Immature natural killer cell (primary cell): Measurements from ENCODE around the gene NLRC5. TPM values are rescaled to one million over a fixed set of nuclear protein-coding genes. Genes with fewer than 3 reads are reported as not detected.

Source experiments
- DNase-seq, 3 donors: peaks; one replicate each; pipeline ENCODE4 v3.0.0; 2022; ENCODE audit warnings: mixed read lengths in 1 of 3
- H3K27ac Mint-ChIP-seq, 6 donors: one replicate each; pipeline ENCODE4 v1.8.0; 2020; ENCODE audit warnings: mixed read lengths in 6 of 6, mild to moderate bottlenecking in 5 of 6, inconsistent platforms in 4 of 6, moderate library complexity in 3 of 6
- H3K27me3 Mint-ChIP-seq, 3 donors: one replicate each; pipeline ENCODE4 v1.8.0; 2020 to 2021; ENCODE audit warnings: low read depth in 3 of 3, mild to moderate bottlenecking in 3 of 3, mixed read lengths in 3 of 3, moderate library complexity in 3 of 3, inconsistent platforms in 1 of 3
- H3K36me3 Mint-ChIP-seq, 3 donors: one replicate each; pipeline ENCODE4 v1.8.0; 2020; ENCODE audit warnings: mixed read lengths in 3 of 3, inconsistent platforms in 2 of 3, mild to moderate bottlenecking in 2 of 3
- H3K4me1 Mint-ChIP-seq, 2 donors: one replicate each; pipeline ENCODE4 v1.8.0; 2020; ENCODE audit warnings: inconsistent platforms in 2 of 2, mild to moderate bottlenecking in 2 of 2, mixed read lengths in 2 of 2, moderate library complexity in 1 of 2
- H3K4me3 Mint-ChIP-seq, 5 donors: one replicate each; pipeline ENCODE4 v1.8.0; 2020; ENCODE audit warnings: mild to moderate bottlenecking in 5 of 5, mixed read lengths in 5 of 5, inconsistent platforms in 3 of 5, moderate library complexity in 3 of 5
- H3K9me3 Mint-ChIP-seq, 6 donors: one replicate each; pipeline ENCODE4 v1.8.0; 2020; ENCODE audit warnings: mild to moderate bottlenecking in 6 of 6, mixed read lengths in 6 of 6, inconsistent platforms in 4 of 6, moderate library complexity in 3 of 6
- polyA plus RNA-seq, 3 donors: library from polyadenylated mRNA; unstranded; fragments of 300-500 nt; fragmentation: Illumina TruSeq; gene quantifications; one replicate each; pipeline ENCODE4 v1.2.3, GENCODE V29; 2021

The NLRC5 gene
- polyA plus RNA-seq, 3 donors from 2014 or later, result 18.2 to 151 (median 32.8) TPM

DNA sequence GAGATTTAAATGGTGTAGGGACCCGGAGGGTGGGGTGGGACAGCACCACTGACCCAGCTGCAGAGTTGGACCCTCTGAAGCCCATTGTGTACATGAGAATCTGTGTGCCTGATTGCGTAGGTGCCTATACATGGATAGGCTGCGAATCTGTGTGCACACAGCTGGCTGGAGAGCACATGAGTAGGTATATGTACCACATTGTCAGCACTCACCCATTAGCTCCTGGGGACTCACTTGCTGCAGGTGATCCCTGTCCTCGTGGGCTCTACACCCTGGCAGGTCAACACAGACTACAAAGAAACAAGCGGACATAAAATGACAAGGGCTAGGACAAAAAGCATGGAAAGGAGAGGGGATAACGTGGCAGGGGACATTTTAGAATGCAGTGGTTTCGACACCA, 38.9 kb upstream of the NLRC5 start:
- Mint-ChIP-seq H3K36me3 (peaks cover 0 to 3% (median 3%) of the 10 kb centered on the region in 3 donors), H3K4me1 (peaks cover 13 to 15% of the 10 kb centered on the region in 2 donors), H3K4me3 (no peak overlapping the region), H3K27ac (peak overlapping the region in 2 of 6 donors; percentile 6 to 11), H3K27me3 (no peaks in the 10 kb centered on the region), H3K9me3 (no peaks in the 10 kb centered on the region)
- DNase-seq, result no peak

DNA sequence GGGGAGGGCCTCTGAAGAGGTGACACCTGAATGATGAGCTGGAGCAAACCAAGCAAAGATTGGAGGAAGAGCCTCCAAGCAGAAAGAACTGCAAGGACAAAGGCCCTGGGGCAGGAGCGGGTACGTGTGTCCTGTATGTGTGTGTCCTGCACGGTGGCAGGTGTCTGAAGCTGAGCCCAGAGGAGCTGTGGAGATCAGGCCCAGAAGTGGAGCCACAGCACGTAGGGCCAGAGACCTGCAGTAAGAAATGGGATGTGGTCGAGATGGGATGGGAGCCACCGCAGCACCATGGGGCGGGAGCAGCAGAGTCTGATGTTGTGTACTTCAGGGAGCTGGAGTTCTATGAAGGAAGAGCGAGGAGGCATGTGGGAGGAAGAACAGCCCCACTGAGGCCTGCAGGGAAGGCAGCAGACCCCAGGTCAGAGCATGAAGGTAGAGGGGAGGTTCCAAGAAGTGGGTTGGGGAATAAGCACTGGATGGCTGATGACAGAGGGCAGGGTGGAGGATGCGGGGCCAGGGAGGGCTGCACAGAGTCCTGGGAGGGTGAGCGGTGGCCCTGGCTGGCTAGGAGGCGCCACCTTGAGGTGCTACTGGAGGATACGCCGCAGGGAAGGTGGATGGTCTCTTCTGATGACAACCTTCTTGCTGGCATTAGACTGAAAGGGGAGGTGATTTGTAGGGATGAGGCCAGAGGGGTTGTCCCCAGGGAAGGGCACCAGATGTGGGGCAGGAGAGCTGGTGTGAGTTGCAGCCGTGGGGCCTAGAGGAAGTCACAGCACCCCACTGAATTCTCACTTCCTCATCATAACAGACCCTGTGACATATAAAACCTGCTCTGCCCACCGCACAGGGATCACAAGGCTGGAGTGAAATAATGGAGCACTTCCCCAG, 38.2 kb upstream of the NLRC5 start:
- peak in 2 of 3 donors; percentile 21 to 31 for DNase-seq
- no peaks in the 10 kb centered on the region for H3K27me3 Mint-ChIP-seq
- H3K27ac Mint-ChIP-seq, result peak overlapping the region in 2 of 6 donors; percentile 6 to 53
- no peak overlapping the region for H3K4me3 Mint-ChIP-seq
- H3K9me3 Mint-ChIP-seq, result no peaks in the 10 kb centered on the region
- peaks cover 13 to 15% of the 10 kb centered on the region in 2 donors for H3K4me1 Mint-ChIP-seq
- peaks cover 0 to 3% (median 3%) of the 10 kb centered on the region in 3 donors for H3K36me3 Mint-ChIP-seq

DNA sequence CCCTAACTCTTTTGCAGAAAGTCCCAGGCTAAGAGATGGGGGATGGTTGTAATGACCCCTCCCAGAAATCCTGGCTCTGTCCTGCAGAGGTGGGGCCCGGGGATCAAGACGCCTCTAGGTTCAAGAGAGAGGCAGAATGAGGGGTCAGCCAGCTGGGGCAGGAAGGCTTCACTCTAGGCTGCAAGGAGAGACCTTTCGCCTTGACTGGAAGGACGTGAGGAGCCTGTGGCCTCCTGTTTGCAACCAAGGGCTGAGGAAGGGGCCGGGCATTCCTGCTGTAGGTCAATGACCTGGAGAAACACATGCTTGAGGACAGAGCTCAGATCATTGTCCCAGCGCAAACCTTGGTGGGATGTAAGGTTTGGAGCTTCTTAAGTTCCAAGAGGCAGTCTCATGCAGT, 36.4 kb upstream of the NLRC5 start:
- no peaks in the 10 kb centered on the region for H3K27me3 Mint-ChIP-seq
- H3K9me3 Mint-ChIP-seq, result no peaks in the 10 kb centered on the region
- DNase-seq, result no peak
- no peak overlapping the region for H3K27ac Mint-ChIP-seq
- peaks cover 0 to 3% (median 3%) of the 10 kb centered on the region in 3 donors for H3K36me3 Mint-ChIP-seq
- H3K4me1 Mint-ChIP-seq, result peaks cover 12 to 13% of the 10 kb centered on the region in 2 donors
- H3K4me3 Mint-ChIP-seq, result no peak overlapping the region

DNA sequence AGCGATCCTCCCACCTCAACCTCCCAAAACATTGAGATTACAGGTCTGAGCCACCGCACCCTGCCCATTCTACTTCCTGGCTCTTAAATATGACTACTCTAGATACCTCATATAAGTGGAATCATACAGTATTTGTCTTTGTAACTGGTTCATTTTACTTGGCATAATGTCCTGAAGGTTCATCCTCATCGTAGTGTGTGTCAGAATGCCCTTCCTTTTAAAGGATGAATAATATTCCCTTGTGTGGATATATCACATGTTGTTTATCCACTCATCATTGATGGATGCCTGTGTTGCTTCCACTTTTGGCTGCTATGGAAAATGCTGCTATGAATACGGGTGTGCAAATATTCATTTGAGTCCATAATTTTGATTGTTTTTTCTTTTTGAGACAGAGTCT, 33.3 kb upstream of the NLRC5 start:
- no peaks in the 10 kb centered on the region for H3K36me3 Mint-ChIP-seq
- H3K27ac Mint-ChIP-seq, result no peak overlapping the region
- DNase-seq, result no peak
- no peaks in the 10 kb centered on the region for H3K27me3 Mint-ChIP-seq
- H3K4me1 Mint-ChIP-seq, result peaks cover 5% of the 10 kb centered on the region in 2 donors
- no peak overlapping the region for H3K4me3 Mint-ChIP-seq
- no peaks in the 10 kb centered on the region for H3K9me3 Mint-ChIP-seq

DNA sequence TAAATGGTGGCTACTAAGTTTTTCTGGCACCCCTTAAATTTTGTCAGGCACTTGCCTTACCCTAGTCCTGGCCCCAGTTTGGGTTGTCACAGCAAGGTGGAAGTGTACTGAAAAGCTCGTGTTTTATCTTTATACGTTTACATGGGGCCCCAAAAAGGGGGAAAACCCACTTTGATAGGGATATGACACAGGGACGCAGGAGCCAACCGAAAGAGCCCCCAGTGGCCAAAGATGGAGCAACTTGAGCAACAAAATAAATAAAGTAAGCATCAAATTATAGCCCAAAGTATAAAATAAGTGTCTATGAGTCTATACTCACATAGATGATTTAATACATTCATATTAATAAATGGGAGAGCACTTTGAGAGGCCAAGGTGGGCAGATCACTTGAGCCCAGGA, 32.6 kb upstream of the NLRC5 start:
- DNase-seq, result no peak
- Mint-ChIP-seq H3K4me3 (no peak overlapping the region), H3K27me3 (no peaks in the 10 kb centered on the region), H3K36me3 (no peaks in the 10 kb centered on the region), H3K9me3 (no peaks in the 10 kb centered on the region), H3K27ac (no peak overlapping the region), H3K4me1 (no peaks in the 10 kb centered on the region)

DNA sequence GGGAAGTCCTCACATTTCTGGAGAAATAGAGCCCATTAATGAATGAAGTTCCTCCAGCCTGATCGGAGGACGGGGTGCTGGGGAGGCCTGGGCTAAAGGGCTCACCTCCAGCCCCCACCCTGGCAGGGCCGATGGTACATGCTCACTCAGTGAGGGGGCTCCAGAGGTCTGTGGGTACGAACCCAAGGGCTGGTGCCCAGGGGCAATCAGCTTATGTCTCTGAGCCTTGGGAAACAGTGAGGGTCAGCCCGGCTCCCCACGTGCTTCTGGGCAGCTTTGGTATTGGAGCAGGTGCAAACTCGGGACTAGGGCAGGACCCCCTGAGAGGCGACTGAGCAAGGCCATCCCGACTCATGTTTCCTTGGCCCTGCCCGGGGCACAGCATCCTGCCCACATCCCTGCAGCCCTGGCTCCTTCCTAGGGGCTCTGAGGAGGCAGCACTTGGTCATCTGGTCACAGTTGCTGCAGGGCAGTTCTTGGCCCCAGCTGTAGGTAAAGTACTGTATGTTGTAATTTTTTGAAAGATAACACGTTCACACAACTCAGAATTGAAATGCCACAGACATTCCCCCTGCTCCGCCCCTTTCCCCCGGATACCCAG, 28.6 kb upstream of the NLRC5 start:
- DNase-seq, result no peak
- no peaks in the 10 kb centered on the region for H3K9me3 Mint-ChIP-seq
- H3K27ac Mint-ChIP-seq, result no peak overlapping the region
- H3K36me3 Mint-ChIP-seq, result no peaks in the 10 kb centered on the region
- H3K27me3 Mint-ChIP-seq, result peaks cover 0 to 1% (median 0%) of the 10 kb centered on the region in 3 donors
- H3K4me1 Mint-ChIP-seq, result peaks cover 16% of the 10 kb centered on the region in 2 donors
- no peak overlapping the region for H3K4me3 Mint-ChIP-seq

DNA sequence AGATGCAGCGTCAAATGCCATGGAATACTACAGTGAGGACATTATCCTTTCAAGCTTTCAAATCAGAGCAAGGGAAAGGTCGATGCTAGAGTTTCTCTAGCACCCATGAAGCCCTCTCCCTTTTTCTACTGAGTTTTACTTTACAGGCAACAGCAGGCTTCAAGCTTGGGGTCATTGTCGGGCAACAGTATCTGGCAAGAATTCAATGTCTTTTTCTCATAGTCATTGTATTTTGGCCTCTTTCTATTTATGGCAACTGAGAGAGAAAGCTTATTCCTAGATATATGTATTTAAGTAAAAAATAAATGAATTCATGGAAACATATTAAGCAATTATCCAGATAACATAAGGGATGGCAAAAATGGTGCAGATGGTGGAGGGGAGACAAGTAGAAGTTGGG, 28.0 kb upstream of the NLRC5 start:
- no peaks in the 10 kb centered on the region for H3K9me3 Mint-ChIP-seq
- no peak overlapping the region for H3K27ac Mint-ChIP-seq
- H3K4me3 Mint-ChIP-seq, result no peak overlapping the region
- peaks cover 20 to 21% of the 10 kb centered on the region in 2 donors for H3K4me1 Mint-ChIP-seq
- no peak for DNase-seq
- H3K36me3 Mint-ChIP-seq, result no peaks in the 10 kb centered on the region
- H3K27me3 Mint-ChIP-seq, result peaks cover 0 to 1% (median 0%) of the 10 kb centered on the region in 3 donors

DNA sequence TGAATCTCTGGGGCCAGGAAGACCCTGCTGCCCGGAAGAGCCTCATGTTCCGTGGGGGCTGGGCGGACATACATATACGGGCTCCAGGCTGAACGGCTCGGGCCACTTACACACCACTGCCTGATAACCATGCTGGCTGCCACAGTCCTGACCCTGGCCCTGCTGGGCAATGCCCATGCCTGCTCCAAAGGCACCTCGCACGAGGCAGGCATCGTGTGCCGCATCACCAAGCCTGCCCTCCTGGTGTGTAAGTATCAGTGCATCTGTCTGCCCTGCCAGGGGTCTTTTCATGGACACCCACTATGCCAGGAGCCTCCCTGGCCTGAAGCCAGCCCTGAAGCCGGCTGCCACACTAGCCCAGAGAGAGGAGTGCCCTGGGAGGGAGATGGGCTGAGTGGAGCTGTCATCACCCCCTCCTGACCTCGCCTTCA, 27.5 kb upstream of the NLRC5 start, which contains the start of gene CETP:
CETP (plus strand) TSS at position 100 of the 431 bp plus-strand sequence; CDS start at position 130, 30 bp downstream.
- no peak within 1 kb of the TSS for H3K4me3 Mint-ChIP-seq

DNA sequence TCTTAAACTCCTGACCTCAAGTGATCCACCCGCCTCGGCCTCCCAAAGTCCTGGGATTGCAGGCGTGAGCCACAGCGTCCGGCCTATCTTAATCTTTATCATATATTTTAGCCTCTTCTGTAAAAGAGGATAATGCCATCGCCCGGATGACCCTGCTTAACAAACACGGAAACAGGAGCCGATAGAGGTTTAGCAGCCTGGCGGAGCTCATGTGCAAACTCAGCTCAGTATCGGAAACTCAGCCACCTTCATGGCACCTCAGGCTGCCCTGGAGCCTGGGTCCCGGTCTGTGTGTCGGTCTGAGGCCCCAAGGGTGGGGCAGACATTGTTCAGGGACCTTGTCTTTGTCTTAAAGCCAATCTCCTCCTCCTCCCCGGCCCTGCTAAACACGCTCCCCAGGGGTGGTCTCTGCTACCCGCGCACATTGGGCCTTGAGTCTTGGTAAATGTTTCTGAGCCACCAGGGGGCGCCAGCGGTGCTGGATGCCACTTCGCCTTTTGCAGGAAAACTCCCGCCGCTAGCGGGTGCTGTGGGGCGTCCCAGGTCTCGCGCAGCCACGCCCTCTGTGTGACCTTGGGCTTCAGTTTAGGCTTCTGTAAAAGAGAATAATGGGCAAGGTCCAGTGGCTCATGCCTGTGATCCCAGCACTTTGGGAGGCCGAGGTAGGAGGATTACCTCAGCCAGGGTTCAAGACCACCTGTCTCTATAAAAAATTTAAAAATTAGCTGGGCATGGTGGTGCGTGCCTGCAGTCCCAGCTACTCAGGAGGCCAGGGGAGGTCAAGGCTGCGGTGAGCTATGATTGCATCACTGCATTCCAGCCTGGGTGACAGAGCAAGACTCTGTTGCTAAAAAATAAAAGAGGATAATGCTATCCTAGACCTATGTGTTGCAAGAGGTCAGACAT, 24.9 kb upstream of the NLRC5 start:
- Mint-ChIP-seq H3K4me3 (no peak overlapping the region), H3K36me3 (no peaks in the 10 kb centered on the region), H3K9me3 (no peaks in the 10 kb centered on the region), H3K27me3 (peaks cover 0 to 5% (median under 1%) of the 10 kb centered on the region in 3 donors), H3K4me1 (peaks cover 20 to 21% of the 10 kb centered on the region in 2 donors), H3K27ac (peak overlapping the region in 3 of 6 donors; percentile 32 to 70 (median 34))
- peak; percentile 88 to 91 (median 90) for DNase-seq

More for the DNA sequence above, 27.5 kb upstream of the NLRC5 start, which contains the start of gene CETP:
- no peak for DNase-seq
- H3K9me3 Mint-ChIP-seq, result no peaks in the 10 kb centered on the region
- no peaks in the 10 kb centered on the region for H3K36me3 Mint-ChIP-seq
- peaks cover 0 to 1% (median 0%) of the 10 kb centered on the region in 3 donors for H3K27me3 Mint-ChIP-seq
- H3K27ac Mint-ChIP-seq, result no peak within 1 kb of the TSS
- peaks cover 20 to 21% of the 10 kb centered on the region in 2 donors for H3K4me1 Mint-ChIP-seq

DNA sequence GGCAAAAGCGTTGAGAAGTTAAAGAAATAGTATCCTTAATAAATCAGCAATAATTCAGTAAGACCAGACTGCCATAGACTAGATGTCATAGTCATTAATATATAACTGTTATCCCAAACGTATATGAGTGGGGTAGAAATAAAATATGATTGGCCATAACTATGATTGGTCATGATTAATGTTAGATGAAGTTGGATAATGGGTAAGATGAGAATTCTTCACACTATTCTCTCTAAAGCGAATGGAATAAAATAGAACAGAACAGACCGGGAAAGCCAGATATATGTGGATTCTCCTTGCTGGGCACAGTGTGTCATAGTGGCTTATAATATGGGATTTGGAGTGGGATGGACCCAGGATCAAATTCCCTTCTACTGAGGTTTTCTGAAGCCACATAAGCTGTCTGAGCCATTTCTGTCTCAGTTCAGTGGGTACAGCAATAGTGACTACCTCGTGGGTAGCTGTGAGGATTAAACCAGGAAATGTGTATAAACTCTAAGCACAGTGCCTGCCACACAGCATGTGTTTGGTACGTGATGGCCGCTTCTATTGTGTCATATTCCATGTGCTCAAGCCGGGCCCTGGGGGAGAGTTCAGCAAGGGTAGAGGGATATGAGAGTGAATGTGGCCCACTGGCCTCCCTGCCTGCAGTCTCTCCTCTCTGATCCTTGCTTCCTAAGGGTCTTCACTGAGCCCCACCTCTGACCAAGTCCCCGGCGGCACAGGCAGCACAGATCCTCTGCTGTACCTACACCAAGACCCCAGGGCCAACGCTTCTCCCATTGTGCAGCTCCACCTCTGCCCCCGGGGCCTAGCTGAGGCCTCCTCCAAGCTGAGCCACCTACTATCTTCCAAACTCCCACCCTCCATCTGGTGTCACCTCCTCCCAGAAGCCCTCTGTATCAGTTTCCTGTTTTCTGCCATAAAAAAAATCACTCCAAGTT, 23.9 kb upstream of the NLRC5 start:
- Mint-ChIP-seq H3K4me1 (peaks cover 20 to 21% of the 10 kb centered on the region in 2 donors), H3K27ac (peak overlapping the region in 3 of 6 donors; percentile 41 to 78 (median 51)), H3K4me3 (no peak overlapping the region), H3K9me3 (no peaks in the 10 kb centered on the region), H3K36me3 (no peaks in the 10 kb centered on the region), H3K27me3 (peaks cover 0 to 5% (median 2%) of the 10 kb centered on the region in 3 donors)
- DNase-seq, result no peak

DNA sequence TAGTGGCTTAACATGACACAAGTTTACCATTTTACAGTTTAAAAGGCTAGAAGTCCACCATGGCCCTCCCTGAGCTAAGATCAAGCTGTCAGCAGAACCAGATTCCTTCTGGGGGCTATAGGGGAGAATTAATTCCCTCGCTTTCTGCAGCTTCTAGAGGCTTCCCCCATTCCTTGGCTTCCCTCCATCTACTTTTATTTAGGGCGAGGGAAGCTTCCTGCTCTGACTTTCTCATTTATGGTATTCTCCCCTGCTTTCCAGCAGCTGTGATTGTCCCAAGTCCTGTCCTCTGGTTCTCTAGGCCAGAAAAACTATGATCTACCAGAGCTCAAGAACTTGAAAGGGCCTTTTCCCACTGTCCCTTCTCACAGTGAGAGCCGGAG, 23.3 kb upstream of the NLRC5 start:
- no peaks in the 10 kb centered on the region for H3K9me3 Mint-ChIP-seq
- peaks cover 20 to 21% of the 10 kb centered on the region in 2 donors for H3K4me1 Mint-ChIP-seq
- peaks cover 0 to 5% (median 2%) of the 10 kb centered on the region in 3 donors for H3K27me3 Mint-ChIP-seq
- no peaks in the 10 kb centered on the region for H3K36me3 Mint-ChIP-seq
- peak overlapping the region in 2 of 6 donors; percentile 51 to 78 for H3K27ac Mint-ChIP-seq
- DNase-seq, result no peak
- H3K4me3 Mint-ChIP-seq, result no peak overlapping the region

DNA sequence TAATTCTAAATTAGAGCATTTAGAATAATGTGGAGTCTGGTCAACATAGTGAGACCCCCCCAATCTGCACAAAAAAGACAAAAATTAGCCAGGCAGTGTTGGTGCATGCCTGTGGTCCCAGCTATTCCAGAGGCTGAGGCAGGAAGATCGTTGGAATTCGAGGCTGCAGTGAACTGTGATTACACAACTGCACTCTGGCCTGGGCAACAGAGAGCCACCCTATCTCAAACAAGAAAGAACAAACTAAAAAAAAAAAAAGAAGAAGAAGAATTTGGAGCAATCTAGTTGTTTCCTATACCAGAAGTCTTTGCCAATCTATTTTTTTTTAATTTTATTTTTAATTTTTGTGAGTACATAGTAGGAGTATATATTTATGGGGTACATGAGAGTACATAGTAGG, 21.6 kb upstream of the NLRC5 start:
- Mint-ChIP-seq H3K36me3 (no peaks in the 10 kb centered on the region), H3K9me3 (no peaks in the 10 kb centered on the region), H3K4me3 (no peak overlapping the region), H3K4me1 (peaks cover 20 to 21% of the 10 kb centered on the region in 2 donors), H3K27ac (no peak overlapping the region), H3K27me3 (peaks cover 0 to 5% (median 2%) of the 10 kb centered on the region in 3 donors)
- no peak for DNase-seq
